Activated T-cell treated with anti-CD3 and anti-CD28 coated beads, Interleukin-2, amount 50 U/mL, for 48 hours (primary cell): ENCODE data around the gene GLDC.

Experiments used
- DNase-seq, 2 experiments: peaks; one replicate each; pipeline ENCODE4 v3.0.0-alpha.2; 2020

The GLDC gene

DNA sequence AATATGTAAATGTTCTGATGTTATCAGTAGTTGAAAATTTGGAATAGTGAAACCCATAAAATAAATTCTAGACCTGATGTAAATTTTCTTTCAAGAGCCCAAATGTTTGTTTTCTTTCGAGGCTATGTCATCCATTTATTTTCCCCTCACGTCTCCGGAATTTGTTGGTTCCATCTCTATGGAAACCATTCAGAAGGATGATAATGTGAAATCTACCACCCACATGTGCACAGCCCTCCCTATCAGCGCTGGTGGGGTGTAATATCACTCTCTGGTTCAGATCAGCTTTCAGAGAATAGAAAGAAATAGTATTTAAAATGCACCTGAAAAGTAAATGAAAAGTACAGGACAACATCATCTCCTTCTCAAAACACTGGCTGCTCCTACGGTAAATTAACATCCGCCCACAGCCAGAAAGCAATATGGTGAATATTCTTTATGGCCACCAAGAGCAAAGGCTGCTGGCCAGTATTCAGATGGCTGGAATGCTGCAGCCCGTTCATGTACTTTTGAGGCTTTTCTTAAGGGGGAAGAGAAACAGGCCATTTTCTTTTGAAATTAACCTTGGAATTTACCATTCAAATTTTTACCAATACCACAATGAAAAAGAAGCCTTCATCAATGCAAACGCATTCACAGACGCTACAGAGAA lies 28.5 kb downstream of the GLDC start:
- DNase-seq: no peak

DNA sequence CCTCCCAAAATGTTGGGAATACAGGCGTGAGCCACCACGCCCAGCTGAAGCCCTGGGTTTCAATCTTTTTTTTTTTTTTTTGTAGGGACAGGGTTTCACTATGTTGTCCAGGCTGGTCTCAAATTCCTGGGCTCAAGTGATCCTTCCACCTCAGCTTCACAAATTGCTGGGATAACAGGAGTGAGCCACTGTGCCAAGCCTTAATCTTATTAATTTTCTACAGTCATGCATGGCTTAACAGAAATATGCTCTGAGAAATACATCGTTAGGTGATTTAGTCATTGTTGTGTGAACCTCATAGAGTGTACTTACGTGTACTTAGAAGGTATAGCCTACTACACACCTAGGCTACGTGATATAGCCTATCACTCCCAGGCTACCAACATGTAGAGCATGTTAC lies 31.0 kb downstream of the GLDC start:
- no peak for DNase-seq

DNA sequence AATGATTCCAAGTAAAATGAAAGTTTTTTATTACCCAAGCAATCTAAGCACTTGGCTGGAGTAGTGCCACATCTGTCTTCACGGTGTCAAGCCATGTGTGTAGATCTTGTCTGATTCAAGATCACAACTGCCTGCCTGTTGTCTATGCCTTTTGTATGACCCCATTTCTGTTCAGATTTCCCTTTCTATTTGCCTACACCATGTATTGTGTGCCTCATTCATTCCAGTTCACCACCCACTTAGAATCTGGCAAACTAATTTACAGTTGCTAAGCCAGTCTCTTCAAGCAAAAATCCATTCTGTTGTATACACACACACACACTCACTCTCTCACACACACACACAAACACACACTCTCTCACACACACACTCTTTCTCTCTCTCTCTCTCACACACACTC lies 33.7 kb downstream of the GLDC start:
- no peak for DNase-seq

DNA sequence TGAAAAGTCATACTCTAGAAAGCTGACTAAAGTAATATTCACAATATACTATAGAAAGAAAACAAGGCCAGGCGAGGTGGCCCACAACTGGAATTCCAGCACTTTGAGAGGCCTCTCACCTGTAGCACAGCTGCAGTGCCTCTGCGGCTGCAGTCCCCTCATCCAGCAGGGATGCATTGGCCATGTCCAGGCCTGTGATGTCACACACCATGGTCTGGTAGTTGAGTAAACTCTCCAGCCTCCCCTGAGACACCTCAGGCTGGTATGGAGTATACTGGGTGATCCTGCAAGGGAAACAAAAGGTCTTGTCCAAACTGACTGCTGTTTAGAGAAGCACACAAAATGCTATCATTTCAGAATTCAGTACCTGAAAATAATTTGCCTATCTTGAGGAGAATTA lies 35.5 kb downstream of the GLDC start:
- DNase-seq: no peak

DNA sequence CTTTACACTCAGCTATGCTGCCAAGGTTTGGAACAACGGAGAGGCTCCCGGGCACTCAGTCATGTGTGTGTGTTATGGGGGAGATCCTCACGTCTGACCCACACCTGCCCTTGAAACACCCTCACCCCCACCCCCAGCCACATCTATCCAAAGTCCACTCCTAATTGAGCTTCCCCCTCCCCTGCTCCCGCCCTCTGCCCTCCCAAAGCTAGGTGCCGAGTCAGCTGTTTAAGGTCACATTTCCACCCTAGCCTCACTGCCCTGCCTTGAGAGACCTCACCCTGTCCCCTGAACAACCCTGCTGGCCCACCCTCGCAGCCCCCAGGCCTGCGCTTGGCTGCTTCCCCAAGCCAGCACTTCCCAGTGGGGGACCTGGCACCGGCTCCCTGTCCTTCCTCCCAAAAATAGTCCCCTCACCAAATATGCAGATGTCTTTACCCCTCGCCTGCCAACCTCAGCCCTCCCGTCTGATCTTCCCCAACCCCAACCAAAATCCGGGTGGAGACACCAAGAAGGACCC lies 36.0 kb downstream of the GLDC start:
- DNase-seq: no peak

DNA sequence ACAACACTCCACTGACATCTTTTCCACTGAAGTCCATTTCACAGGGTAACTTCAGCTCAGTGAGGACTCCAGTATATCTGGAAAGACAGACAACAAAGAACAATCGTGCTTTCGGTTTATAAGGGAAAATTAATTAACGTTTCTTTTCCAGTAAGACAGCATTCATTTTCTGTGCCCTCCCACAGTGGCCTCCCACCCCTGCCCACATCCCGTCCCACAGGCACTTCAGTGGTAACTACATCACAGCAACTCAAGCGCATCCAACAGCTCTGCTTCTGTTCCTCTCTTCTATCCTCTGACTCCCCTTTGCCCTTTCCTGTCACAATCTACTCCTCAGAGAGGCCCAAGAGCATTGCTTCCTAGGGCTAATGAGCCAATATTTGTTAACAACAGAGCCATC lies 40.3 kb downstream of the GLDC start:
- DNase-seq: peak in 1 of 2 experiments; percentile 25

DNA sequence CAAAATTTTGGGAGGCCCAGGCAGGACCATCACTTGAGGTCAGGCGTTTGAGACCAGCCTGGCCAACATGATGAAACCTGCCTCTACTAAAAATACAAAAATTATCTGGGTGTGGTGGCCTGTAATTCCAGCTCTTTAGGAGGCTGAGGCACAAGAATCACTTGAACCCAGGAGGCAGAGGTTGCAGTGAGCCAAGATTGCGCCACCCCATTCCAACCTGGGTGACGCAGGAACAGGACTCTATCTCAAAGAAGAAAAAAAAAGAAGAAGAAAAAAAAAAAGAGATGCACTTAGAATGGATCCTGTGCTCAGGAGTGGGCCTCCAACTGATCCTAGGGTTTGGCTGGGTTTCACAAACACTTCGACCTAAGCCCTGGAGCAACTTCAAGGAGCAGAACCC lies 45.1 kb downstream of the GLDC start:
- no peak for DNase-seq

DNA sequence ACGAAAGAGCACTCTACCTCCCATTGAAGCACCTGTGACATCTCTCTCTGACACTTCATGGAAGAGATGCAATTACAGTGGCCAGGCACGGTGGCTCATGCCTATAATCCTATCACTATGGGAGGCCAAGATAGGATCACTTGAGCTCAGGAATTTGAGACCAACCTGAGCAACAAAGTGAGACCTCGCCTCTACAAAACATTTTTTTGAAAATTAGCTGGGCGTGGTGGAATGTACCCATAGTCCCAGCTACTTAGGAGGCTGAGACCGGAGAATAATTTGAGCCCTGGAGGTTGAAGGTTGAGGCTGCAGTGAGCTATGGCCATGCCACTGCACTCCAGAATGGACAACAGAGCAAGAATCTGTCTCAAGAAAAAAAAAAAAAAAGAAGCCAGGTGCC lies 45.5 kb downstream of the GLDC start:
- no peak for DNase-seq

DNA sequence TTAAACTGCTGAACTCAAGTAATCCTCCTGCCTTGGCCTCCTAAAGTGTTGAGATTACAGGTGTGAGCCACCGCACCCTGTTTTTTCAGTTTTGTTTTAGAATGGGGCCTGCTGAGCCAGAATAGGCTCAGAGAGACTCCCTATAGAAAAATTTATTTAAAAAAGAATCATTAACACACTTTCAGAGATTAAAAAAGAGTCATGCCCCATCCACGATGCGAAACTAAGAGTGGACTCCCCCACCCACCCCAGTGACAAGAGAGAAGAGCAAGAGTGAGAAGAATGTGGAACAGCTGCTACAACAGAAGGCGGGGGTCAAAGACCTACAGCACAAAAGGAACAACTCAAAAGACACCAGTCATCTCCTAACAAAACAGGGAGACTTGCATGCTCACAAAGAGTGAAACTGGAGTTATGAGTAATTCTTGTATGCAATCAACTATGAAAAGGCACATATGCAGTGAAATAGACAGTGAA lies 47.2 kb downstream of the GLDC start:
- DNase-seq: peak; percentile 61 to 65

DNA sequence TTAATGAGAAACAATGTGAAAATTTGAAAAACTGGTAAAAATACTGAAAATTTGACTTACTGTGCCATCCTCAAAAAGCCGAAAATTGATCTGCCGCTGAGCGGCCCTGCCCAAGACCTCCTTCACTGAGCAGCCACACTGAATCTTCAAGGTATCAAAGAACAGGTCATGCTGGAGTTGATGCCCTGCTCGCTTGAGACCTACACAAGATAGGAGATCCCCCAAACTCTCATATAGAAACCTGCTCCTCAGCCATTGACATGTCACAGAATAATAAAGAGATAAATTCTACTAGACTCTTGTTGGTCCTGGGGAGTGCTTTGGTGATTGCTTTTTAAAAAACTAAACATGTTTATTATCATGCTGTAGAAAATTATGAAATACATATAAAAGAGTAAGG lies 52.7 kb downstream of the GLDC start:
- DNase-seq: no peak

DNA sequence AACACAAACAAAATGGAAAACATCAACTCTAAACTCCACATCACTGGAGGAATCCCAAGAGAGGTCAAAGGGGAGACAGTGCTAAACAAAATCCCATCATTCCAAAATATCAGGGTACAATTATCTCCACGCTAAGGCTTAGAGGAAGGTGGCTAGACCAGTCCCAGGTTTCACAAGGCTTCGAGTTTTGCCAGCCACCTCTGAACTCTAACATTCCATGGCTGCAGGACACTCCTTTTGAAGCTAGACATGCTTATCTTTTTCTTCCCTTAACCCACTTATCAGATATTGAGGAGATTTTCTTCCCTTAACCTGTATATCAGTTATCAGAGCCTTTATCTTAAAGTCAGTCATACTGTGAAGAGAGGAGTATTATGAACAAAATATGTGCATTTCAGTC lies 53.3 kb downstream of the GLDC start:
- DNase-seq: no peak

DNA sequence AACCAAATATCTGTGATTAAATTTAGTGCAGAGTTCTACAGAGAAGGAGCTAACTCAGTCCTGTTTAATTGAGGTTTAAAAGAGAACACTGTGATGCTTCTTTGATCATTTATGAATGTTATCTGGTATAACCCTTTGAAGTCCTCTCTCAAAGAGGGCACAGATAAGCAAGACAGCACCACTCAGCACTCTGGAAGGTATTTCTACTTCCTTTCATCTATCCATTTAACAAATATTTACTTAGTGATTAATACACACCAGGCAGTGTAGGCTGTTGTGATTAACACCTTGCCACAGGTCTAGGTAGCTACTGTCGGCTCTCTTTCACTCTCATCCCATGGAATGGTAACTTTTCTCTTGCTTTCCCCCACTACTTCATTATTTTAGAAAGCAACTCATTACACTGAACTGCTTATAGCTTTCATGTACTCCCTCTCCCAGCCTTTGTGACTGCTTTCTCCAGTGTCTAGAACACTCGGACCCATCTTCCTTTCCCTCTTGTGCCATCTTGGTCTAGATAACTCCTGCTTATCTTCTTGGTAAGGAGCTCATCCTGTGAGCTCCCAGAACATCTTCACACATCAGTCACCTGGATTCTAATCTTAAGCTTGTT lies 54.7 kb downstream of the GLDC start:
- DNase-seq: no peak

DNA sequence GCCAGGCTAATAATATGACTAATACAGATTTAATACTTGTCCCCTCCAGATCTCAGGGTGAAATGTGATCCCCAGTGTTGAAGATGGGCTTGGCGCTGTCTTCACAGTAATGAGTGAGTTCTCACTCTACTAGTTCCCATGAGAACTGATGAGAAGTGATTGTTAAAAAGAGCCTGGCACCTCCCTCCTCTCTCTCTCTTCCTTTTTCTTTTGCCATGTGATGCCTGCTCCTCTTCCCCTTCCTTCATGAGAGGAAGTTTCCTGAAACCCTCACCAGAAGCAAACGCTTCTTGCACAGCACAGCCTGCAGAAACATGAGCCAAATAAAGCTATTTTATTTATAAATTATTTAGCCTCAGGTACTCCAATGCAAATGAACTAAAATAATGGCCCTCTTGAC lies 55.2 kb downstream of the GLDC start:
- no peak for DNase-seq

DNA sequence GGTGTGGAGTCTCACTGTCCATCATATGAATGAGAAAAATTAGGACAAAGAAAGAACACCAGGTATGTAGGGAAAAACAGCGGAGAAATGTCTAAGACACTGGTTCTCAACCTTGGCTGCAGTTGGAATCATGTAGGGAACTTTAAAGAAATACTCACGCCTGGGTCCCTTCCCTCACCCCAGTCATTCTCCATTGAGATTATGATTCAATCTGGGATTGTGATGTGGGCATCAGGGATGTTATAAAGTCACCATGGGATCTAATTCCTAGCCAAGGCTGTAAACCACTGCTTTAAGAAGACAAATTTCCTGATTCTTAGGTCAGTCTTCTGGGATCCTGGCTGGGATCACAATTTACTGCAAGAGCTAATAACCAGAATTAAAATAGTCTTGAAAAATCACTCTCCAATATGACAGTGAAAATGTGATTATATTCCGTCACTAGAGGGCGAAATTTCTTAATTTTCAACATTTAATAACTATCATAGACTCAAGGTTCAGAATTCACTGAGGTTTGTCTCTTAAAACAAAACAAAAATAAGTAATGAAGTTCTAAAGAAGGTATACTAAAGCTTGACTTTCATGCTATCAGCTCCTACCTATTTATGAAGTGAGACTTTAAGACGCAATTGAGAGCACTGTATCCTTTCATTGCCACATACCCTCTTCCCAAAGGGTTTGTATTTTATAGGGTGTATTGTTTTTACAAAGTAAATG lies 60.5 kb downstream of the GLDC start:
- no peak for DNase-seq

DNA sequence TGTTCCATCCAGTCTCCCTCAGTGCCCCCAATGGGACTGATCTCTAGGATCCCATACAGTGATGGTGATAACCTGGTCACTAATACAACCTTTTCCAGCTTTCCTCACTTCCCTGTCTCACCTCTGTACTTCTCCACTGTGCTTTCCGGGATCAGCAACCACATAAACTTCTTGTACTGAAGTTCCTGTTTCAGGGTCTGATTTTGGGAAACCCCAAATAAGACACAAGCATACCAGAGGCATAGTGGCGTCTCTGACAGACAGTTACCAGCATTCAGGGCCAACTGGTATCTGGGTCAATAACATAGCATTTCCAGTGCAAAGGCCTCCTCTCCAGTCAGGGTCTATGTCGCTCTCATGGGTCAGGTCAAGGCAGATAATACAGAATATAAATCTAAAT lies 64.3 kb downstream of the GLDC start:
- DNase-seq: no peak

DNA sequence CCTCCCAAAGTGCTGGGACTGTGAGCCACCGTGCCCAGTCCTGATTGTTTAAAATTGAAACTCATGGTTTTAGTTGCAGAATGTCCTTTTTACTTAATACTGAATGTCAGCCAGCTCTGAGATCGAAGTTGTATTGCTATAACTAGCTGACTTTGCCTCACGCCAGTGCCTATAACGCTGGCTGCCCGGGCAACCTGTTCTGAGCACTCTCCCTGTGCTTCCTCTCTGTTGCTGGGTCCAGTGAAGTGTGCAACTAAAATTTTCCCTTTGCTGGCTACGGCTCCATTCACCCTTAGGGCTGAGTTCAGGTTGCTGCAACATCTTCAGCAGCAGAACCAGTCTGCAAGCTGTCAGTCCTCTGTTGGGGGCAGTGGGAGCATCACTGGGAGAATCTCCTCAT lies 65.9 kb downstream of the GLDC start:
- DNase-seq: no peak

DNA sequence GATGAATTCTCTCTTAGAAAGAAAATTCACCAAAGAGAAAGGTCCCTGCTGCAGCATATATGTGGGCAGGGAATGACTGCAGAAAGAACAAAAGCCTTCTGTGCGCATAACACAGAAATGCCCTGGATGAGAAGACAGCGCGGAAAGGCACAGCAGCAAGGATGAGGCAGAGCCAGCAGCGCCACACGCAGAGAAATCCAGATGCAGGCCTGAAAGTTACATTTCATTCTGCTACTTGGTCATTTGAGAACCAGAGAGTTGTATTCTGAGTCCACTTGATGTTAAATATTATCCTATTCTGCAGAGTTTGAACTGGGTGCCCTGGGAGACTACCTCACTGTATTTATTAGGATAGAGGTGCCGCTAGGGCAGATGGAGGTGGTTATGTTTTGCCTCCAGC lies 68.5 kb downstream of the GLDC start:
- DNase-seq: no peak

DNA sequence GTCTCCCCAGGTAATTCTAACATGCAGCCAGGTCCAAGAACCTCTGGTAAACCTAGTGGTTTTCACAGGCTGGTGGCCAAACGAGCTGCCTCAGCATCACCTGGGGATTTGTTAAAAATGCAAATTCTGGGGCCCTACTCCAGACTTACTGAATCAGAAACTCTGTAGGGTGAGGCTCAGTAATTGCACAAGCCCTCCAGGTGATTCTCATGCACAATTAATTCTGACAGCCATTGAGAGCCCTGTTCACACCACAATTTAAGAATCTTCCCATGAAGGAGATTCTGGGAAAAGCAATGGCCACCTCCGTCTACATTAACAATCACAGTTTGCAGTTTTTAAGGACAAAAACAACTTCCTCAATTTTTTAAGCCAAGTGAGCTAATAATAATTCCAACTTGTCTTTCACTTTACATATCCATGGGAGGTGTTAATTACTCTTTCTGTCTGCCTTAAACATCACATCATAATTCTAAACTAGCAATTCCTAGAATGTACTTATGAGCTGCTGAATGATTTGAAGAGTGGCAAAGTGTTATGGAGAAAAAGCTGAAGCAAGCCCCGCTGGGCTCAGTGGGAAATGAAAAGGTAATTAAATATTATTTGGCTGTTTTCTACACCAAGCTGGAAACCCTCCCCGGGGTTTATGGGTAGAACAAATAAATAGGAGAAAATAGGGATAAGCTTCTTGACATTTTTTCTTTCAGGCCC lies 70.0 kb downstream of the GLDC start:
- DNase-seq: no peak

DNA sequence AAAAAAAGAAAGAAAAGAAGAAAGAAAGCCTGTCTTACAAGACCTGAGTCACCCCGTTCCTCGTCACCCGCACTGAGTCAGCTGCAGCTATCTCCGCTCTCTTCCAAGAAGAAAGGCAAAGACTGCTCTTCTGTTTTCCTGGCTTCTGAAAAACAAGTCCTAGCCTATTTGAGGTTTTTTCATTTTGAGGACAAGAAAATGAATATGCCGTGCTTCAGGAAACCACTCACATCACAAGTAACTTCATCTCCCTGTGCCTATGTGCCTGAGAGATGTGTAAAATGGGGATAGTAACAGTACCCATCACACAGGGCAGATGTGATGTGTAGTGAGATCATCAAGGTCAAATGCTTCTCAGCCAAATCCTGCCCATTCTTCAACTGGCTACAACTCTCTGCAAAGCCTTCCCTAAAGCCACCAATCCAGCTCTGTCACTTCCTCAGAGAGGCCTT lies 78.4 kb downstream of the GLDC start:
- peak; percentile 31 to 49 for DNase-seq

DNA sequence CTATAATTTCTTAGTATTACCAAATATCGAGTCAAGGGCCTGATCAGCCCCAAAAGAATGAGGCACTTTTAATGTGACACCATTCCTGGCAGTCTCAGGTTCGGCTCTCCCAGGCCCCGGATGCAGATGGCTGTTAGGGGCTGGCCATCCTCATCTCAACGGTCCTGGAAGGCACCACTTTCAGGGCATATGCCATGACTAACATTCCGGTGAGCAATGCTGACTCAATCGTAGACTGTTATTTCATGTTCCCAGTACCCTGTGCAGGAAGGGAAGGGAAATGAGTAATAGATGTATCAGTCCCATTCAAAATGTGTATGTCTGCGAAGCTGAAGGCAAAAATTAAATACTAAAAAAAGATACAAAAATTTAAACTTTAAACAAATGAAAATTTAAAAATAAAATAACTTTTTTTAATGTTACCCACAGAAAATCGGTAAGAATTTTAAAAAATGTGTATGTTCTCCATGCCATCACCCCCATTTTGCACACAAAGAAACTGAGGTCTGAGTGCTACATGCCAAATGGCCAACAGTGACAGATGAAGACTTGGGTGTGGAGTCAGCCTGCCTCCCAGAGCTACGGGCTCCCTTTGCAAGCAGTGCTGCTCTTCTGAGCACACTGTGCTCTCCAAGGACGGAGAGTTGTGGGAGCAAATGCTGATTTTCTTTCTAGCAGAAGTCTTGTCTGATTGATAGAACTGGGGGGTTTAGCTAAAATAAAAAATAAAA lies 79.0 kb downstream of the GLDC start:
- DNase-seq: peak; percentile 62 to 68

DNA sequence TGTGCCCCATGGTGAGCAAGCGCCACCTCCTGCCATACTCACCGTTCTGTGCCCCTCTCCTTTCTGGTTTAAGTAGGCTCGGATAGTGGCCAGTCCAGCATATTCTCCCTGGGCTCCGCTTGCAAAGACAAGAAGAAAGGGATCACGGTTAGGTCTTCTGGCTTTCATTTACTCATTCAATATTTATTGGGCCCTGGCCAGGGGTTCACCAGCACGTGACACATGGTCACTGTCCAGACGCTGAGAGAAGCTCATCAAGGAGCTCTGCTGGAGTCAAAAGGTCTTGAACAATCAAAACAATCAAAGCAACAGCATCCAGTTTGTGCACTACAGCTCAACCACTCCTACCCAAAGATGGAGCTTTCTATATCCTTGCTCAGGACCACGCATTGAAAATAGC lies 80.2 kb downstream of the GLDC start:
- DNase-seq: no peak

DNA sequence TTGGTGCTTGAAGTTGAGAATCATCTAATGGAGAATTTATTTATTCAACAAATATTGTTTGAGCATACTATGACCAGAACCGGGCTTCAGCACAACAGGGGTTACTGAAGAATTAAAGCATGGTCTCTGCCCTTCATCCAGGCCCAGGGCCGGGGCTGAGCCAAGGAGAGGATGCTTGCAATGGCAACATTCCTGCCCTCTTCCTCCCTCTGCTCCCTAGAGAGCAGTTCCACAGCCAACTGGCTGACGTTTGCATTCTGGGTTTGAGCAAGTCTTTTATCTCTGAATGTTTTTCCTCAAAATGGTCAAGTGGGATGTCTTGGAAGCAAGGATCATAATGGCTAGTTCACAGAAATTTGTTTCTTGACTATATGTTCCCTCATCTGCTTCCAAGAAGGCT lies 80.7 kb downstream of the GLDC start:
- no peak for DNase-seq

DNA sequence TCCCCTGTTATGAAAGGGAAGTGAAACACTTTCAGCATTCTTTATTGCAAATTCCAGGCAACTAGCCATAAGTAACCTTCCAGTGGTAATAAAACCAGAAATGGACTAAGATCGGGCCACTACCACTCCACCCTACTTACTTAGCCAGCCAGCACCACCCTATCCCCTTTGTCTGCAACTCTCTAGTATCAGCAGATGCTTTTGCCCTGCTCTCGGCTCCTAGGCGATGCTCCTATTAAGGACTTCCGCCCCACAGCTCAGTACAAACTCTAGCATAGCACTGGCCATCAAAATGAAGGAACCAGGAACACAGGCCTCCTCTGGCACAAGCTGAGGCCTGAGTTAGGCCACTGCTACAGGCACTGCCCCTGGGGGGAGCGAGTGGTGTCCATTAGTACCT lies 81.2 kb downstream of the GLDC start:
- no peak for DNase-seq
